Mesenchymal stem cell (in vitro differentiated cells and primary cell): Measurements from ENCODE around the gene CABLES2.

Experiments used
- DNase-seq: peaks from one replicate; pipeline ENCODE4 v3.0.0-alpha.2; 2013
- H2AFZ ChIP-seq: one replicate; pipeline ENCODE4 v1.6.1; 2013; ENCODE audit warnings: low read depth, mild to moderate bottlenecking, control low read depth, inconsistent platforms, low read length, moderate library complexity
- H2AK5ac ChIP-seq: 2 replicates; pipeline ENCODE4 v1.6.1; 2013; ENCODE audit warnings: low read length, moderate library complexity, mild to moderate bottlenecking, inconsistent platforms; ENCODE audit not compliant: severe bottlenecking
- H2BK120ac ChIP-seq: one replicate; pipeline ENCODE4 v1.6.1; 2013; ENCODE audit warnings: low read depth, mild to moderate bottlenecking, inconsistent platforms, low read length, moderate library complexity
- H2BK12ac ChIP-seq, 2 experiments: one replicate each; pipeline ENCODE4 v1.6.1; 2013; ENCODE audit warnings: inconsistent platforms in 2 of 2, low read length in 2 of 2, mild to moderate bottlenecking in 2 of 2, moderate library complexity in 2 of 2, control low read depth in 1 of 2
- H2BK15ac ChIP-seq: one replicate; pipeline ENCODE4 v1.6.1; 2013; ENCODE audit warnings: mild to moderate bottlenecking, low read depth, inconsistent platforms; ENCODE audit not compliant: poor library complexity, severe bottlenecking
- H2BK5ac ChIP-seq: 2 replicates; pipeline ENCODE4 v1.6.1; 2013; ENCODE audit warnings: low read depth, mild to moderate bottlenecking, low read length, control low read depth, inconsistent platforms; ENCODE audit not compliant: poor library complexity, severe bottlenecking
- H3K14ac ChIP-seq, 2 experiments: one replicate each; pipeline ENCODE4 v1.6.1; 2013; ENCODE audit warnings: inconsistent platforms in 2 of 2, low read length in 2 of 2, control low read depth in 1 of 2, mild to moderate bottlenecking in 1 of 2, moderate library complexity in 1 of 2
- H3K18ac ChIP-seq, 2 experiments: one replicate each; pipeline ENCODE4 v1.6.1; 2013; ENCODE audit warnings: inconsistent platforms in 2 of 2, low read length in 2 of 2, control low read depth in 1 of 2, low read depth in 1 of 2, mild to moderate bottlenecking in 1 of 2
- H3K23ac ChIP-seq, 2 experiments: one replicate each; pipeline ENCODE4 v1.6.1; 2013; ENCODE audit warnings: inconsistent platforms in 2 of 2, low read length in 2 of 2, mild to moderate bottlenecking in 2 of 2, moderate library complexity in 2 of 2, control low read depth in 1 of 2
- H3K27ac ChIP-seq: 2 replicates; pipeline ENCODE4 v1.5.1; 2013; ENCODE audit warnings: mild to moderate bottlenecking, moderate library complexity, low read length, control low read depth, inconsistent platforms; ENCODE audit not compliant: poor library complexity, severe bottlenecking
- H3K27me3 ChIP-seq, 2 experiments: 2 replicates each; pipeline versions ENCODE4 v1.6.1 to v1.7.0; 2013; ENCODE audit warnings: low read length in 2 of 2, mild to moderate bottlenecking in 2 of 2, moderate library complexity in 2 of 2, control low read depth in 1 of 2, inconsistent platforms in 1 of 2; ENCODE audit not compliant: control insufficient read depth in 1 of 2, insufficient read depth in 1 of 2
- H3K36me3 ChIP-seq, 2 experiments: 2 replicates each; pipeline versions ENCODE4 v1.6.1 to v1.7.0; 2013; ENCODE audit warnings: low read length in 2 of 2, control low read depth in 1 of 2, inconsistent platforms in 1 of 2, low read depth in 1 of 2, mild to moderate bottlenecking in 1 of 2; ENCODE audit not compliant: insufficient read depth in 2 of 2, control insufficient read depth in 1 of 2
- H3K4ac ChIP-seq, 2 experiments: one replicate each; pipeline ENCODE4 v1.6.1; 2013; ENCODE audit warnings: inconsistent platforms in 2 of 2, low read length in 2 of 2, mild to moderate bottlenecking in 2 of 2, moderate library complexity in 2 of 2, control low read depth in 1 of 2, low read depth in 1 of 2
- H3K4me1 ChIP-seq: 2 replicates; pipeline ENCODE4 v1.6.1; 2013; ENCODE audit warnings: low read depth, low read length, control low read depth; ENCODE audit not compliant: control insufficient read depth, insufficient read depth
- H3K4me2 ChIP-seq: 2 replicates; pipeline ENCODE4 v1.6.1; 2013; ENCODE audit warnings: low read length, mild to moderate bottlenecking, inconsistent platforms; ENCODE audit not compliant: poor library complexity, severe bottlenecking
- H3K4me3 ChIP-seq, 2 experiments: 2 replicates each; pipeline versions ENCODE4 v1.5.1 to v1.7.0; 2013; ENCODE audit warnings: low read length in 2 of 2, mild to moderate bottlenecking in 2 of 2, control low read depth in 1 of 2, low read depth in 1 of 2; ENCODE audit not compliant: insufficient read depth in 1 of 2
- H3K79me1 ChIP-seq: replicated peaks from 2 replicates; pipeline ENCODE4 v1.6.1; 2013; ENCODE audit warnings: mild to moderate bottlenecking, control low read depth, low read length, inconsistent platforms; ENCODE audit not compliant: poor library complexity, severe bottlenecking
- H3K9ac ChIP-seq: 2 replicates; pipeline ENCODE4 v1.7.0; 2013; ENCODE audit warnings: mild to moderate bottlenecking, low read length, moderate library complexity
- H3K9me3 ChIP-seq: 2 replicates; pipeline ENCODE4 v1.7.0; 2013; ENCODE audit warnings: mild to moderate bottlenecking, low read length; ENCODE audit not compliant: control insufficient read depth
- H4K8ac ChIP-seq: one replicate; pipeline ENCODE4 v1.6.1; 2013; ENCODE audit warnings: inconsistent platforms, mild to moderate bottlenecking, low read length, moderate library complexity
- H4K91ac ChIP-seq: one replicate; pipeline ENCODE4 v1.6.1; 2013; ENCODE audit warnings: mild to moderate bottlenecking, low read length, inconsistent platforms
- WGBS: methylation state at CpG from one replicate; pipeline ENCODE4 v1.1.7; 2013; ENCODE audit warnings: mixed read lengths; 5-methylcytosine and 5-hydroxymethylcytosine counted together

Gene CABLES2

GRCh38 chr20:62448788-62449187, 41.7 kb upstream of the CABLES2 start:
- Histone ChIP-seq H3K27me3 (peaks cover 48 to 77% of the 10 kb centered on the region in 2 experiments), H3K36me3 (no peaks in the 10 kb centered on the region), H3K79me1 (no peaks in the 10 kb centered on the region), H2AK5ac (no peak overlapping the region), H3K14ac (no peak overlapping the region), H3K23ac (no peak overlapping the region), H2BK15ac (no peak overlapping the region), H2BK5ac (no peak overlapping the region), H2BK12ac (no peak overlapping the region), H3K18ac (no peak overlapping the region), H2AFZ (no peak overlapping the region), H4K91ac (no peak overlapping the region), H3K9me3 (no peaks in the 10 kb centered on the region), H3K4me2 (no peak overlapping the region), H3K4me3 (no peak overlapping the region), H3K27ac (no peak overlapping the region), H3K9ac (no peak overlapping the region), H3K4ac (no peak overlapping the region), H4K8ac (no peak overlapping the region), H3K4me1 (no peaks in the 10 kb centered on the region), H2BK120ac (no peak overlapping the region)
- DNase-seq: no peak
- WGBS: 74% methylated on average over 14 of the region's 14 CpGs

- Histone ChIP-seq H2AK5ac (no peak overlapping the region), H3K4me1 (no peaks in the 10 kb centered on the region), H3K9ac (no peak overlapping the region), H2BK5ac (no peak overlapping the region), H3K14ac (no peak overlapping the region), H2AFZ (no peak overlapping the region), H2BK15ac (no peak overlapping the region), H3K18ac (no peak overlapping the region), H4K8ac (no peak overlapping the region), H3K4ac (no peak overlapping the region), H2BK120ac (no peak overlapping the region), H3K23ac (no peak overlapping the region), H3K4me3 (no peak overlapping the region), H3K27me3 (peaks cover 41 to 73% of the 10 kb centered on the region in 2 experiments), H3K36me3 (no peaks in the 10 kb centered on the region), H2BK12ac (no peak overlapping the region), H4K91ac (no peak overlapping the region), H3K27ac (no peak overlapping the region), H3K79me1 (no peaks in the 10 kb centered on the region), H3K9me3 (no peaks in the 10 kb centered on the region), H3K4me2 (no peak overlapping the region)
- WGBS: 78% methylated on average over 10 of the region's 10 CpGs
- DNase-seq: no peak
Observed at GRCh38 chr20:62448038-62448437, 41.0 kb upstream of the CABLES2 start.

- H2BK120ac ChIP-seq: no peak overlapping the region
- no peak overlapping the region for H2AK5ac ChIP-seq
- no peaks in the 10 kb centered on the region for H3K4me1 ChIP-seq
- H4K8ac ChIP-seq: no peak overlapping the region
- no peaks in the 10 kb centered on the region for H3K36me3 ChIP-seq
- no peak overlapping the region for H3K23ac ChIP-seq
- WGBS: 88% methylated on average over 44 of the region's 44 CpGs
- no peak overlapping the region for H2BK12ac ChIP-seq
- H3K18ac ChIP-seq: no peak overlapping the region
- H3K27ac ChIP-seq: no peak overlapping the region
- H2BK15ac ChIP-seq: no peak overlapping the region
- DNase-seq: no peak
- H3K27me3 ChIP-seq: peaks cover 32 to 73% of the 10 kb centered on the region in 2 experiments
- no peaks in the 10 kb centered on the region for H3K9me3 ChIP-seq
- no peaks in the 10 kb centered on the region for H3K79me1 ChIP-seq
- H3K4me2 ChIP-seq: no peak overlapping the region
- no peak overlapping the region for H3K4ac ChIP-seq
- no peak overlapping the region for H3K14ac ChIP-seq
- H2BK5ac ChIP-seq: no peak overlapping the region
- H4K91ac ChIP-seq: no peak overlapping the region
- H3K9ac ChIP-seq: no peak overlapping the region
- H3K4me3 ChIP-seq: no peak overlapping the region
- H2AFZ ChIP-seq: no peak overlapping the region
Observed at GRCh38 chr20:62446888-62447869, 40.1 kb upstream of the CABLES2 start.

- H3K27me3 ChIP-seq: peaks cover 36 to 76% of the 10 kb centered on the region in 2 experiments
- no peak overlapping the region for H3K18ac ChIP-seq
- H3K4me3 ChIP-seq: no peak overlapping the region
- H4K91ac ChIP-seq: no peak overlapping the region
- no peaks in the 10 kb centered on the region for H3K4me1 ChIP-seq
- no peak for DNase-seq
- WGBS: 81% methylated on average over 12 of the region's 12 CpGs
- H2AK5ac ChIP-seq: no peak overlapping the region
- no peak overlapping the region for H2BK120ac ChIP-seq
- H2BK15ac ChIP-seq: no peak overlapping the region
- H3K23ac ChIP-seq: no peak overlapping the region
- H3K9me3 ChIP-seq: no peaks in the 10 kb centered on the region
- H3K79me1 ChIP-seq: no peaks in the 10 kb centered on the region
- H2BK12ac ChIP-seq: no peak overlapping the region
- no peak overlapping the region for H3K4ac ChIP-seq
- no peak overlapping the region for H3K14ac ChIP-seq
- H2AFZ ChIP-seq: no peak overlapping the region
- no peak overlapping the region for H3K9ac ChIP-seq
- no peak overlapping the region for H4K8ac ChIP-seq
- H3K4me2 ChIP-seq: no peak overlapping the region
- H3K36me3 ChIP-seq: no peaks in the 10 kb centered on the region
- H3K27ac ChIP-seq: no peak overlapping the region
- no peak overlapping the region for H2BK5ac ChIP-seq
Observed at GRCh38 chr20:62446481-62446880, 39.4 kb upstream of the CABLES2 start.
